Head of caudate nucleus (tissue), 42 donors: ENCODE data around the gene OR9Q1.

ENCODE experiments used
- DNase-seq, 42 donors: peaks; one replicate each; pipeline versions ENCODE4 v3.0.0 to v3.0.0-alpha.2; 2020 to 2021; ENCODE audit warnings: mixed read lengths in 7 of 42
- intact Hi-C: fragments of 100-400 bp; cut with DNase I; formaldehyde crosslinking; loops from one replicate; pipeline ENCODE4 v1.15.0; 2022

OR9Q1 gene

DNA sequence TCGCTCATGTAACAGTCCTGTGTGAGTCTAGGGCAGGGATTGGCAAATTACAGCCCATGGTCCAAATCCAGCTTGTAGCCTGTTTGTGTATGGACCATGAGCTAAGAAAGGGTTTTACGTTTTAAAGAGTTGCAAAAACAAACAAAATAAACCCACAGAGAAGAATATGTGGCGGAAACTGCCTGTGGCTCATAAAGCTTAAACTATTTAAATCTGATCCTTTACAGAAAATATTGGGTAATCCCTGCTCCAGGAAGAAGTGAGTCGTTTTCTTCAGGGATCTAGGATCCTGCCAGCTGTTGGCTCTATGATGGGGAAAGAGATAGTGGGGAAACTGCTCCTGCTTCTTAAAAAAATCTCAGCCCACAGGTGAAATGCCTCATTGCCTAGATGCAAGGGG, 3.7 kb downstream of the OR9Q1 start:
- no peak for DNase-seq
- intact Hi-C loops = loop anchor here (5.0 kb wide), 1 partner anchor 50 kb away; no protein-coding TSS in a partner anchor

DNA sequence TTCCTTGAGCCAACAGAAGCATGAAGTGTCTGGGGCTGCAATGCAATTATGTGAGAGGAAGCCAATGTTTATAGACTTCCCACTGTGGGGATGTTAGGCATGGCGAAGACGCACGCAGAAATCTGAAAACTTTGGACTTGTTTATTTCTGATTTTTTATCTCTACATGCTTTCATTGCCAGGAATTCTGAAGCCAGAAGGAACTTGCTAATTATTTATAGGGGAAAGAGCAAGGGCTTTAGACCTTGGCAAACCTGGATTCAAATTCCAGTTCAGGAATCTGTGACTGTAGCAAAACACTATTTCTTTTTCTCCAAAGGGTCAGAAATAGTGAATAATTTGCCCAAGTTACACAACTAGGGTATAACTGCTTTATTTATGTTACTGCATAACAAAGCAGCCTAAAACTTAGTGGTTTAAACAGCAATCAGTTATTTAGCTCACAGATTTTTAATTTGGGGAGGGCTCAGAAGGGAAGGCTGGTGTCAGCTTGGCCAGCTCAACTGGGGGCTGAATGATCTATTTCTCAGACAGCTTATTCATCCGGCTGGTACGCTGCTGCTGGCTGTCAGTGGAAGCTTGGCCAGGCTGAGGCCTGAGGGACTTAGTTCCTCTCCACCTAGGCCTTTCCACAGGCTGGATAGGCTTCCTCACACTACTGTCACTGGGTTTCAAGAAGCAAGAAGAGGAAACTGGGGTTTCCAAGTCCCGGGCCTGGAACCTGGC, 5.2 kb downstream of the OR9Q1 start:
- DNase-seq = peak in 17 of 42 donors; percentile 4 to 56 (median 17)
- intact Hi-C loops = loop anchor here (5.0 kb wide), 1 partner anchor 52 kb away; no protein-coding TSS in a partner anchor

DNA sequence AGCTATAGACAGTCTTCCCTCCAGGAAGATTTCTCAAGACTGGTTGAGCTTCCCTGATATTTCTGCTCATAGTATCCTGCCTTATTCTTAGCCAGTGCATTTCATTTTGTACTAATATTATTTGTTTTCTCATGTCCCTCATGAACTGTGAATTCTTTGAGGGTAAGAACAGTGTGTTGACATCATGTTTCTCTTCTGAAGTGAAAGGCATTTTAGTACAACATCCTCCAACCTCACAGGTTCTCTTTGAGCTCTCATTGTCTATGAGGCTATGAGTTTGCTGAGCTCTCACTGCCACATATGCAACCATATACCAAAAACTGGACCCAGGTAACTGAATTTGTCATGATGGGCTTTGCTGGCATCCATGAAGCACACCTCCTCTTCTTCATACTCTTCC, 7.0 kb downstream of the OR9Q1 start, which contains the start of gene OR6Q1:
Gene OR6Q1 (plus strand): TSS at position 301 of the 400 bp plus-strand sequence. CDS start 0 bp downstream, at position 301.
- intact Hi-C loops = no loop called here

DNA sequence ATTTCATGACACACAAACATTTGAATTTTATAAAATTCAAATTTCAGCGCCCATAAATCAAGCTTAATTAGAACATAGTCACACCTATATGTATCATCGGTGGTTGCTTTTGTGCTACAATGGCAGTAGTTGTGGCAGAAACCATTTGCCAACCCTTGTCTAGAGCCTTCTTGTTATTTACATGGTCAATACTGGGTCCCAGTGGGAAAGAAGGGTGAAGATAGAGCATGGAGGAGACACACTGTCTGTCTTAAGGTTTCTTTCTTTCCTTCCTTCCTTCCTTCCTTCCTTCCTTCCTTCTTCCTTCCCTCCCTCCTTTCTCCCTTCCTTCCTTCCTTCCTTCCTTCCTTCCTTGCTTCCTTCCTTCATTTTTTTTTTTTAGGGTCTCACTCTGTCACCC, 10.8 kb downstream of the OR9Q1 start:
- no peak for DNase-seq
- intact Hi-C loops = no loop called here

More for the DNA sequence above, 7.0 kb downstream of the OR9Q1 start, which contains the start of gene OR6Q1:
- no peak for DNase-seq

DNA sequence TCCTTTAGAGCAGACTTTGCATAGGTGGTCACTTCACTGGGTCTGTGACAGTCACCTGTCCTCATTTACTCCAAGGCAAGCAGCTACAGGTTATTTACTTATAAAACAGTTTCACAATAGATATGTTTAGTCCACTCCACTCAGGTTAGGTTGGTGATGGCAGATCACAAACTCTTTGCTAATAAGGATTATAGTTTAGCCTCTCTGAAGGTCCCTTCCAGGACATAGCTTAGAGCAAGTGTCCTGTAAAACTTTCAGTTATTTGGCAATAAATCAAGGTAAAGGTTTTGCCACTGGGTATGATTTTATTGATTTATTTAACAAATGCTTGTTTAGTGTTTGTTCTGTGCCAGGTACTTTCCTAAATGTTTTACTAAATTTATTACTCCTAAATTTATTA, 15.9 kb downstream of the OR9Q1 start:
- no peak for DNase-seq
- intact Hi-C loops = no loop called here

DNA sequence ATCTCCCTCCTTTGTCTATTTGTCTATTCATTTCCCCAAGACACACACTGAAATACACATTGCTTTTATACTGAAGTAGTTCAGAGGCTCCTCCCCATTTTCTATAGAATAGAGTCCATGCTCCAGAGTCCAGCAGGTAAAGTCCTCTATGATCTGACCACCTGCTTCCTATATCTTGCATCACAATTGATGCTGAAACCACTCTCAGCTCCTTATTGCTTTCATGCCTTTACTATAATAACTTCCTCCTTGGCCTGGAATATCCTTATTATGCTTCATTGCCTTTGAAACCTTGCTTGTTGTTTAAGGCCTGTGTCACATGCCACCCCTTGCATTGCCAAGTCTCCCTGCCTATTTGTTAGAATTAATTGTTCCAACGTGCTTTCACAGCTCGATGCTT, 19.7 kb downstream of the OR9Q1 start:
- intact Hi-C loops = no loop called here
- DNase-seq = no peak

DNA sequence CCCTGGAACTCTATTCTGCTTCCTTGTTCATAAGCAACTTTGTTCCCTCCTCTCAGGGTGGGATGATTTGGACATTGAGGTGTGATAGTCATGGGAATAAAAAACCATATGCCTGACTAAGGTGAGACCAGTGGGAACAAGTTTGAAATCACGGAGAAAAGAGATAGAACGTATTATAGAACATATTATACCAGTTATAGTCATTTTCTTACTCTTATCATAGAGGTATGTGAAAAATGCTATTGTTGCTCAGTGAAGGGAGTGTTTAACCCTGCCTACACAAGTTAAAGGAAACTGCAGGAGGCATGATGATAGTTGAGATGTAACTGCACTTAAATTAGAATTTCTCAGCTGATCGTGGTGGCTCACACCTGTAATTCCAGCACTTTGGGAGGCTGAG, 22.6 kb downstream of the OR9Q1 start:
- intact Hi-C loops = no loop called here
- DNase-seq = no peak

DNA sequence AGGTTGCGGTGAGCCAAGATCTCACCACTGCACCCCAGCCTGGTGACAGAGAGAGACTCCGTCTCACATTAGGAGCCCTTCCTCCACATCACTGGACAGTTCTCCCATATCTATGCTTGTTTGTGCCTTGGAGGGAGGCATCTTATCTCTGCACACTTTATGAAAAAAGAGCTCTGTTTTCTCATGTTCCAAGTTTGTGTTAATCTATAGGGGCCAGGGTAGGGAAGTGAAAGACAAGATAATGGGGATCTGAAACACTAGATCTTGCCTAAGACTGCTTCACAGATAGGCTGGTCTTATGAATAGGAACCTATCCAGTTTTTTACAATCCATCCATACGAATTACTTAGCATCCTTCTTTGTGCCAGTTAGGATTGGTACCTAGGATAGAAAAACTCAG, 24.1 kb downstream of the OR9Q1 start:
- intact Hi-C loops = no loop called here
- DNase-seq = no peak

DNA sequence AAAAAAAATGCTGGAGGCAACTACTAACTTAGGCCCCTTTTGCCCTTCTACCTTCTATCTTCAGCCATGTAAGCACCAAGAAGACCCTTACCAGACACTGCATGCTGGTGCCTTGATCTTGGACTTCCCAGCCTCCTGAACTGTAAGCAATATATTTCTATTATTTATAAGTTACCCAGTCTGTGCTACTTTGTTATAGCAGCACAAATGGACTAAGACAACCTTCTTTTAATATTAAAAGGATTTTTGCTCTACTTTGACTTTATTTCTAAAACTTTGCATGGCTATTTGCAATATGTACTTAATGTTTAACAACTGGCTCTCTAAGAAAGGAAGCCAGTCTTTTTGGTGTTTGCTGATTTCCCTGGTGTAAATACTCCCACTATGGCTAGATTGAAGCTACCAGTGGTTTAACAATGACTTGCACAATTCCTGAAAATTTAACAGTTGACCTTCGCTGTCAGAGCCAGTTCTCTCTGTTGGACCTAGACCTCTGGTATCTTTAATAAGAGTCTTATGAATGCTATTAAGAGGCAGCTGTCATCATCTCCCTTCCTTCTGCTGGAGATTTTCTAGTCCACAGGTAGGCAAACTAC, 32.2 kb downstream of the OR9Q1 start:
- DNase-seq = no peak
- intact Hi-C loops = no loop called here

DNA sequence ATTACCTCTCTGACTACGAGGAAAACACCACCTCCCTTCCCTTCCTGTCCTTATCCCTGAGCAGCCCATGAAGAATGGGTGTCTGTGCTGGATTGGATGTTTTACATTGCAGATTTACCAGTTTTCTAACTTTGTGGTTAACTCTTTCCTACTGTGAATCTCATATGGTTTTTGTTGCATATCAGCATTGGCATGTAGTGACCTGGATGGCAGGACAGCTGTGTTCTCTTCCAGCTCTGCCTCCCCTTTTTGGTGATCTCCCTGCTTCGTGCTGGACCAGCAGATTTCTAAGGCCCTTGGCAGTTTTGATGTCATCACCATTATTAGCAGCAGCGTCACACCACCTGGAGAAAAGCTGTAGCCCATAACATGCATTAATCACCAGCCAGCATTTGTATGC, 33.8 kb downstream of the OR9Q1 start:
- DNase-seq = no peak
- intact Hi-C loops = no loop called here

DNA sequence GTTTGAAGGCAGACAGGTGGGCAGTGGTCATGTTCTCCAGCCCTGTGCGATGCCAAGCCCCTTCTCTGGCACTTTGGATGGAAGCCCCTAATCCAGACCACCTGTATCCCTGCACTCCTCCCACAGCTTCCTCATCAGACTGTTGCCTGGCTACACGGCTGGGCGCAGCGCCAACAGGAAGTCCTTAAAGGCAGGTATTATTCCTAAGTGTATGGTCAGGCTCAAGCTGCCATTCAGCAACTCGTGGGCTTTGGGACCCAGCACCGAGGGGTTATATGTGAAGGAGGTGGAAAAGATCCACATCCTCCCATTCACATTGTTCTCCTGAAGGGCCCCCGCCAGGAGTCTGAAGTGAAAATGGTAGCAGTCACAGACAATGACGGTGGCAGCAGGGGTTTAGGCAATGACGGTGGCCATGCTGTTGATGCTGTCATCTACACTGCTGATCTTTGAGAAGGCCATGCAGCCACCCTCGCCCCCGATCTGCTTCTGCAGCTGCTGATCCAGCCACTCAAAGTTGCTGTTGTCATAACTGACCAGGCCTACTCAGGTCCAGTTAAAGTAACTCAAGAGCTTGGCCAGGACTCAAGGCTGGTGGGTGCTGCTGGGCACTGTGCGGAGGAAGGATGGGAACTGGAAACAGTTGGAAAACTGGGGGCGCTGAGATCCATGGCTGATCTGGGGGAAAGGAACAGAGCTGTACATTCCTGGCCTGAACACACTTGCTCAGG, 34.8 kb downstream of the OR9Q1 start:
- intact Hi-C loops = no loop called here
- DNase-seq = no peak

DNA sequence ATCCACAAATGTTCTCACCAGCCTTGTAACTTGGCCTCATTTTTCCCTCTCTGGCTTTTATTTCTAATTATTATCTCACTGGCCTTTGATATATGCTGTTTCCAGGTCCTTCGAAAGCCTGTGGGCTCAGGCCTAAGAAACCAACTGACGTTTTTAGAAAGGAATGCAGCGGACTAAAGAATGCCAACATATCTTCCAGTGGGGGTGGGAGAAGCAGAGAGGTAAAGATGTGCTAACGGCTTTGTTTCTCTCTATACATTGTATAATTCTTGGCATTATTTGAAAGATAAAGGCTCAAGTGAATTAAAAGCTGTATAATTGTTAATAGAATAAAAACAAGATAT, 35.3 kb downstream of the OR9Q1 start:
- intact Hi-C loops = no loop called here
- no peak for DNase-seq

DNA sequence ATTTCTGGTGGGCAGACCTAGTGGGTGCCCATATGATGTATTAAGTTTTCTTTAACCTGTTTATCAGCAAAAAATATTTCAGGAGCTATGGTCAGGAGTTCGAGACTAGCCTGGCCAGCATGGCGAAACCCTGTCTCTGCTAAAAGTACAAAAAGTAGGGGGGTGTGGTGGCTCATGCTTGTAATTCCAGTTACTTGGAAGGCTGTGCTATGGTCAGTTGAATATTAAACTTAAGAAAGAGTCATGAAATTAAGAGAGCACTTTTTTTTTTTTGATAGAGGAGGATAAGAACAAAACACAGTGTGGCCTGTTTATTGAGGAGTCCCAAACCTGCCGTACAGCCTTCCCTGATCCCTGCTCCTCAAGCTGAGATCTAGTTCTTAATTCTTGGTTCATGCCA, 36.9 kb downstream of the OR9Q1 start:
- no peak for DNase-seq

DNA sequence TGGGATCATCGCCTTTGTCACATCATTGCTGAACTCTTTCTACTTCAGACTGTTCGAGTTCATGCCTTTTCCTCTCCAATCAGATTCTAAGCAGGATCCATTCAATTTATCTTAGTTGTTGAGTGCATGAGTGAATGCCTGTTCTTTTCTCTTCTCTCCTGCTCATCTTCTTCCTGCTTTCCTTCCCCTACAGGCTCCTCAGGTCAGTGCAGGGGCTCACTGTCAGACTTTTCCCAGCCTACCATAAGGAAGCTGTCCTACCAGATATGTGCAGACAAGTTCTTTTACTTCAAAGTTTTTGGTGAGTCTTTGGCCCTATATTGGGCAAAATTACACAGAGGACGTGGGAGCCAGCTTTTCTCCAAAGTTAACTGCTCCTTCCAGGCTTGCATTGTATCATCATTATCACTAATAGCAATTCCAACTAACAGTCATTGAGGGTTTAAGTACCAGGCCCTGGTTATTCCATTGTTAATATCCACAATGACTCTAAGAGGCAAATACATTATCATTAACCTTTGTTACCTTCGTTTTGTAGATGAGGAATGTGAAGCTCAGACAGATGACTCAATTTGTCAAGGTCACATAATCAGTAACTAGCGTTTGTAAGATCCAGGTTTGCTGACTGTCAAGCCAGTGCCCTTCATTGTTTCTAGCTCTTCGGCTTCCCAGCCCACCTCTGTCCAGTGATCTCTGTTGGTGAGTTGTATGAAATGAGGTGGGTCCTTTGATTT, 37.4 kb downstream of the OR9Q1 start:
- DNase-seq = no peak
- intact Hi-C loops = no loop called here

More for the DNA sequence above, 36.9 kb downstream of the OR9Q1 start:
- intact Hi-C loops = no loop called here

DNA sequence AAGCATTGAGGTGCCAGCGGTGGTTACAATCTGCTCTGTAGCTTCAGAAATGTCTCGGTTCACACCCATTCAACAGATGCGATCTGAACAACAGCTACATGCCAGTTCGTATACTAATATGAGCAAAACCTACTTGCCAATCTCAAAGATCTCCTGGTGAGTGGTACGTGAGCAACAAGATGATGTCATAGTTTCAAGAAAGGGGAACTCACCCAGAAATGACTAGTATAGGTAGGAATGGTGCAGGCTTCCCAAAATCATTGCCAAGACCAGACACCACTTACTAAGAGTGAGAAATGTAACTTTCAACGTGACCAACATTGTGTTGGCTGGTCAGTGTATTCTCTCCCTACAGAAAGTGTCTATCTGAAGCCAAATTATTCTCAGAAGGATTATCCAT, 38.1 kb downstream of the OR9Q1 start:
- no peak for DNase-seq
- intact Hi-C loops = no loop called here

DNA sequence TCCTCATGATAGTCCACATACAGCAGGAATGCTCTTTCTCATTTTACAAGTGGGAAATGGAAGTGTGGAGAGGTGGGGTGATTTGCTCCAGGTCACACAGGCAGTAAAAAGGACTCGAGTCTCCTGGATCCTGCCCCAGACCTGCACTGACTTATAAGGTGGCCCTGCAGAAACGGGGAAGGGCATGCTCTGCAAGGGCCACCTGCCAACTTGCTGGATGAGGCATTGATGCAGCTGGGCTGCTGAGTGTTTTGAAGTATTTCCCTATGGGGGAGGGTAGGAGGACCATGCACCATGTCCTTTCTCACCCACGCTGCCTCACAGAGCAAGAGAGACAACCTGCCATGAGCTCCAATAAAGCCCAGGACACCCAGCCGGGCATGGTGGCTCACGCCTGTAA, 44.0 kb downstream of the OR9Q1 start:
- no peak for DNase-seq
- intact Hi-C loops = no loop called here

DNA sequence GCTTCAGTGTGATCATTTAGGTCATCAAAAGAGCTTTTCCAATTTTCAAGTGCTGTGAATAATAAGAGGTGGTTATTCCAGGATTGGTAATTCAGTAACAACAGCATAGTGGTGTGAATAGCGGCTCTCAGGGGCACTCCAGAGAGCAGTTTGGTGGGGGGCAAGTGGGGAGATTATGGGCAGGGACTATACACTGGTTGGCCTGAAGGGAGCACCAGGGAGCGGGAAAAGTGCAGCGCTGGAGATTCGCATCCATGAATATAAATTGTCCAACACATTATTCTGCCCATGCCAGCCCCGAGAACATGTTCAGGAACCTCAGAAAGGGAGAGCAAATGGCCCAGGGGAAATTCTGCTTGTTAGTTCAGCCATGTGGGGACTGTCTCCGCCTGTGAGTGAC, 45.0 kb downstream of the OR9Q1 start:
- DNase-seq = no peak
- intact Hi-C loops = no loop called here

DNA sequence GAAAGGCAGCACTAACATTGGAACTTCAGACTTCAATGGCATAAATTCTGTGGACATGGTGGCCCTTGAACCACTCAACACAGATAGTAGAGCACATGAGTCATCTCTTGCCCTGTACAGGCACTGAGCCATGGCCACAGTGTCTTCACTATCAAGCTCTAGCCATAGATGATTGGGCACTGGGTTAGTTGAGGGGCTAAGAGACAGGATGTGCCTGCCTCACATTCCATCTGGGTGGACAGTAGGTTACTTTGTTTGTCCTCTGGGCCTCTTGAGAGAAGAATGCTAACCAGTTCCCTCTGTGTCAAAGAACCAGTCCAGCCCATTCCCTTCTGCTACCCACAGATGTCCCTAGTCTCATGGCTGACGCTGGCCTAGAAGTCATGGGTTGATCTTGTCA, 46.9 kb downstream of the OR9Q1 start:
- DNase-seq = no peak
- intact Hi-C loops = no loop called here

DNA sequence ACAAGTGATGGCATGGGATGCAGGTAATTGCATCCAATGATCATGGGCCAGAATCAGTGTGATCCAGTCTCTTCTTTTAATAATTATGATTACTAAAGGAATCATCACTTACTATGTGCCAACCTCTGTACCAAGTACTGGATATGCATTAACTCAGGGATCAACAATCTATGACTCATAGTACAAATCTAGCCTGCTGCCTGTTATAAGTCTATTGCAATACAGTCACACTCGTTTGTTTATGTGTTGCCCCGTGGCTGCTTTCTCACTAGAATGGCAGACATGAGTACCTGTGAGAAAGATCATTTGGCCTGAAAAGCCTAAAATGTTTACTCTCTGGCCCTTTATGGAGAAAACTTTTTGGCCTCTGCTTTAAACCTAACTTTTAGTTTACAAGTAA, 52.1 kb downstream of the OR9Q1 start:
- DNase-seq = no peak
- intact Hi-C loops = no loop called here

DNA sequence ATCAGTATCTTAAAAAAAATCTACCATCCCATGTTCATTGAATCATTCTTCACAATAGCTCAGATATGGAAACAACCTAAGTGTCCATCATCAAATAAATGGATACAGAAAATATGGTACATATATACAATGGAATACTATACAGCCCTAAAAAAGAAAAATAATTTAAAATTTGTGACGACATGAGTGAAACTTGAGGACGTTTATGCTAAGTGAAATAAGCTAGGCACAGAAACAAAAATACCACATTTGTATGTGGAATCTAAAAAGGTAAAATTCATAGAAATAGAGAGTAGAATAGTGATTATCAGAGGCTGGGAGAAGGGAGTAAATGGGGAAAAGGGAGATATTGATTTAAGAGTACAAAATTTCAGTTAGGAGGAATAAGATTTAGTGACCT, 62.8 kb downstream of the OR9Q1 start:
- no peak for DNase-seq
- intact Hi-C loops = no loop called here
